Measurements from ENCODE around the gene DTNBP1.

DTNBP1 gene

GRCh38 chr6:15673666-15674065 lies 10.8 kb upstream of the DTNBP1 start:
- Histone ChIP-seq H4K20me1 (ENCODE audit: insufficient read depth, low read length) (no peaks in the 10 kb centered on the region), H3K27ac (ENCODE audit: low read length) (no peak overlapping the region), H3K4me2 (ENCODE audit: low read depth, low read length) (no peak overlapping the region), H3K4me1 (ENCODE audit: low read length) (peaks cover 7% of the 10 kb centered on the region; the same call in 1 of the 2 replicates), H3K9ac (ENCODE audit: low read length) (no peak overlapping the region), H3F3A (ENCODE audit: insufficient read depth, low read length) (peaks cover 4% of the 10 kb centered on the region; the same call in 1 of the 2 replicates), H3K4me3 (ENCODE audit: low read length) (no peak overlapping the region), H3K27me3 (replicated peaks; ENCODE audit: insufficient read depth, low read length) (no peaks in the 10 kb centered on the region), H3K36me3 (replicated peaks; ENCODE audit: insufficient read depth, low read length) (no peaks in the 10 kb centered on the region), H3K9me3 (replicated peaks; ENCODE audit: insufficient read depth, low read length) (no peaks in the 10 kb centered on the region), H3K9me2 (replicated peaks; ENCODE audit: insufficient read depth, low read length) (no peaks in the 10 kb centered on the region), H2AFZ (ENCODE audit: low read length) (no peak overlapping the region), H3K79me2 (ENCODE audit: low read length) (no peaks in the 10 kb centered on the region)
- DNase-seq = no peak
- no peak for TF ChIP-seq CTCF (IDR thresholded peaks at IDR 0.05; ENCODE audit: low read length)
- TF ChIP-seq EZH2 (optimal IDR thresholded peaks at IDR 0.05; ENCODE audit: low read depth, low read length) = no peak
- no peak for TF ChIP-seq EZH2phosphoT487 (IDR thresholded peaks at IDR 0.05; ENCODE audit: low read length)

GRCh38 chr6:15672818-15673217 lies 10.0 kb upstream of the DTNBP1 start:
- Histone ChIP-seq H3K79me2 (ENCODE audit: low read length) (no peaks in the 10 kb centered on the region), H3K4me2 (ENCODE audit: low read depth, low read length) (no peak overlapping the region), H3K9ac (ENCODE audit: low read length) (no peak overlapping the region), H3K27ac (ENCODE audit: low read length) (no peak overlapping the region), H2AFZ (ENCODE audit: low read length) (no peak overlapping the region), H3F3A (ENCODE audit: insufficient read depth, low read length) (peaks cover 4% of the 10 kb centered on the region; the same call in 1 of the 2 replicates), H3K27me3 (replicated peaks; ENCODE audit: insufficient read depth, low read length) (no peaks in the 10 kb centered on the region), H3K36me3 (replicated peaks; ENCODE audit: insufficient read depth, low read length) (no peaks in the 10 kb centered on the region), H3K4me1 (ENCODE audit: low read length) (peaks cover 7% of the 10 kb centered on the region; the same call in 1 of the 2 replicates), H4K20me1 (ENCODE audit: insufficient read depth, low read length) (no peaks in the 10 kb centered on the region), H3K4me3 (ENCODE audit: low read length) (no peak overlapping the region), H3K9me3 (replicated peaks; ENCODE audit: insufficient read depth, low read length) (no peaks in the 10 kb centered on the region), H3K9me2 (replicated peaks; ENCODE audit: insufficient read depth, low read length) (no peaks in the 10 kb centered on the region)
- no peak for DNase-seq
- TF ChIP-seq CTCF (IDR thresholded peaks at IDR 0.05; ENCODE audit: low read length) (no peak), EZH2phosphoT487 (IDR thresholded peaks at IDR 0.05; ENCODE audit: low read length) (no peak), EZH2 (optimal IDR thresholded peaks at IDR 0.05; ENCODE audit: low read depth, low read length) (no peak)

- no peak for DNase-seq
- no peak for TF ChIP-seq EZH2phosphoT487 (IDR thresholded peaks at IDR 0.05; ENCODE audit: low read length)
- no peak for TF ChIP-seq EZH2 (optimal IDR thresholded peaks at IDR 0.05; ENCODE audit: low read depth, low read length)
- TF ChIP-seq CTCF (IDR thresholded peaks at IDR 0.05; ENCODE audit: low read length) = no peak
- no peaks in the 10 kb centered on the region for H3K27me3 ChIP-seq (replicated peaks; ENCODE audit: insufficient read depth, low read length)
- no peaks in the 10 kb centered on the region for H3K9me3 ChIP-seq (replicated peaks; ENCODE audit: insufficient read depth, low read length)
- no peaks in the 10 kb centered on the region for H3K79me2 ChIP-seq (ENCODE audit: low read length)
- H2AFZ ChIP-seq (ENCODE audit: low read length) = no peak overlapping the region
- no peaks in the 10 kb centered on the region for H3K9me2 ChIP-seq (replicated peaks; ENCODE audit: insufficient read depth, low read length)
- peaks cover 4% of the 10 kb centered on the region; the same call in 1 of the 2 replicates for H3F3A ChIP-seq (ENCODE audit: insufficient read depth, low read length)
- H3K4me2 ChIP-seq (ENCODE audit: low read depth, low read length) = no peak overlapping the region
- H4K20me1 ChIP-seq (ENCODE audit: insufficient read depth, low read length) = no peaks in the 10 kb centered on the region
- H3K4me3 ChIP-seq (ENCODE audit: low read length) = no peak overlapping the region
- H3K4me1 ChIP-seq (ENCODE audit: low read length) = peaks cover 7% of the 10 kb centered on the region; the same call in 1 of the 2 replicates
- H3K36me3 ChIP-seq (replicated peaks; ENCODE audit: insufficient read depth, low read length) = no peaks in the 10 kb centered on the region
- H3K9ac ChIP-seq (ENCODE audit: low read length) = no peak overlapping the region
- no peak overlapping the region for H3K27ac ChIP-seq (ENCODE audit: low read length)
These were observed 9.5 kb upstream of the DTNBP1 start for GRCh38 chr6:15672291-15672690.
